ENCODE measurements around the gene DDC.

DNA sequence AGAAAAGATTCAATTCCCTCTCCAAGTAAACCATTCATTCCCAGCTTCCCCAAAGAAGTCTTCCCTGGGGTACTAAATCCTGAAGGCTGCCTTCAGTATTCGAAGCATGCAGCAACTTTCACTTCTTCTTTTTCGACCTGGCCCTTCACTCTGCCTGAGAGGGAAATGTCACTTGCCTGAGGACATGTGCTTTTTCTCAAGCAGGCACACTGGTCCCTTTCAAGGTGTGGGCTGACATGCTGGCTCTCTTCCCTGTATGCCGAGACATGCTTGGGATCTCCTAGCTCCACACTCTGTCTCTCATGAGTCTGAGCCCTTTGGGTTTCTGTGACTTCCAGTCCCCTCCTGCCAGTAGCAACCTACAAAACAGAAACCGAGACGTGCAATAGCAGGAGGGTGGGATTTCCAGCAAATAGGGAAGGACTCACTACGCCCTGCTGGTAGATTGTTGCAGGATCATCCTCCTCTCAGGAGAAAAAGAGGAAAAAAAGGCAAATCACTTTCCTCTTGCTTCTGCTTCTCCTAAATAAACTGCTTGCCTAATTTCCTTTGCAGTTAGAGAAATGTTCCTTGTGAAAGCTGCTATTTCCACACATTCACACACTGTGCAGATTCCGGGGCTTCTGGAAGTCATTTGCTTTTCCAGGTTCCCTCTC lies 148.6 kb downstream of the DDC start:
- TF ChIP-seq, protein P1, sequence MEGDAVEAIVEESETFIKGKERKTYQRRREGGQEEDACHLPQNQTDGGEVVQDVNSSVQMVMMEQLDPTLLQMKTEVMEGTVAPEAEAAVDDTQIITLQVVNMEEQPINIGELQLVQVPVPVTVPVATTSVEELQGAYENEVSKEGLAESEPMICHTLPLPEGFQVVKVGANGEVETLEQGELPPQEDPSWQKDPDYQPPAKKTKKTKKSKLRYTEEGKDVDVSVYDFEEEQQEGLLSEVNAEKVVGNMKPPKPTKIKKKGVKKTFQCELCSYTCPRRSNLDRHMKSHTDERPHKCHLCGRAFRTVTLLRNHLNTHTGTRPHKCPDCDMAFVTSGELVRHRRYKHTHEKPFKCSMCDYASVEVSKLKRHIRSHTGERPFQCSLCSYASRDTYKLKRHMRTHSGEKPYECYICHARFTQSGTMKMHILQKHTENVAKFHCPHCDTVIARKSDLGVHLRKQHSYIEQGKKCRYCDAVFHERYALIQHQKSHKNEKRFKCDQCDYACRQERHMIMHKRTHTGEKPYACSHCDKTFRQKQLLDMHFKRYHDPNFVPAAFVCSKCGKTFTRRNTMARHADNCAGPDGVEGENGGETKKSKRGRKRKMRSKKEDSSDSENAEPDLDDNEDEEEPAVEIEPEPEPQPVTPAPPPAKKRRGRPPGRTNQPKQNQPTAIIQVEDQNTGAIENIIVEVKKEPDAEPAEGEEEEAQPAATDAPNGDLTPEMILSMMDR (IDR thresholded peaks at IDR 0.05; ENCODE audit: insufficient read depth, low read length, poor library complexity, severe bottlenecking) = no peak
- no peak for TF ChIP-seq EZH2phosphoT487 (conservative IDR thresholded peaks at IDR 0.05; ENCODE audit: low read length)
